Measurements from ENCODE around the gene TLCD1. TPM values are rescaled to one million over a fixed set of nuclear protein-coding genes. Genes with fewer than 3 reads are reported as not detected.

The TLCD1 gene
- total RNA-seq, 1 donor from 2014 or later, result 8.0 TPM

- Mint-ChIP-seq H3K27me3 (ENCODE audit: low read depth) (no peaks in the 10 kb centered on the region), H3K4me1 (ENCODE audit: low read depth) (no peaks in the 10 kb centered on the region), H3K36me3 (ENCODE audit: low read depth) (peaks cover 66% of the 10 kb centered on the region), H3K4me3 (ENCODE audit: low read depth) (no peak overlapping the region), H3K9me3 (no peaks in the 10 kb centered on the region), H3K27ac (no peak overlapping the region)
- intact Hi-C loops (cut with micrococcal nuclease), result no loop called here
- no peak for DNase-seq (ENCODE audit: low spot score)
These were observed 25.1 kb downstream of the TLCD1 start for GRCh38 chr17:28700830-28701492.

- no peaks in the 10 kb centered on the region for H3K27me3 Mint-ChIP-seq (ENCODE audit: low read depth)
- H3K4me1 Mint-ChIP-seq (ENCODE audit: low read depth), result no peaks in the 10 kb centered on the region
- H3K27ac Mint-ChIP-seq, result no peak overlapping the region
These were observed 25.8 kb downstream of the TLCD1 start for GRCh38 chr17:28700278-28700677.

GRCh38 chr17:28698253-28698941, 27.6 kb downstream of the TLCD1 start:
- H3K9me3 Mint-ChIP-seq, result no peaks in the 10 kb centered on the region
- H3K27ac Mint-ChIP-seq, result no peak overlapping the region
- no peak overlapping the region for H3K4me3 Mint-ChIP-seq (ENCODE audit: low read depth)
- DNase-seq (ENCODE audit: low spot score), result no peak
- no peaks in the 10 kb centered on the region for H3K4me1 Mint-ChIP-seq (ENCODE audit: low read depth)
- intact Hi-C loops (cut with micrococcal nuclease), result no loop called here
- no peaks in the 10 kb centered on the region for H3K27me3 Mint-ChIP-seq (ENCODE audit: low read depth)
- peaks cover 78% of the 10 kb centered on the region for H3K36me3 Mint-ChIP-seq (ENCODE audit: low read depth)

More at GRCh38 chr17:28700278-28700677, 25.8 kb downstream of the TLCD1 start:
- intact Hi-C loops (cut with micrococcal nuclease), result no loop called here
- peaks cover 71% of the 10 kb centered on the region for H3K36me3 Mint-ChIP-seq (ENCODE audit: low read depth)
- H3K4me3 Mint-ChIP-seq (ENCODE audit: low read depth), result no peak overlapping the region
- H3K9me3 Mint-ChIP-seq, result no peaks in the 10 kb centered on the region
- DNase-seq (ENCODE audit: low spot score), result no peak

GRCh38 chr17:28693869-28694268, 32.2 kb downstream of the TLCD1 start:
- H3K4me1 Mint-ChIP-seq (ENCODE audit: low read depth), result no peaks in the 10 kb centered on the region
- H3K36me3 Mint-ChIP-seq (ENCODE audit: low read depth), result peaks cover 77% of the 10 kb centered on the region
- H3K9me3 Mint-ChIP-seq, result no peaks in the 10 kb centered on the region
- H3K27me3 Mint-ChIP-seq (ENCODE audit: low read depth), result no peaks in the 10 kb centered on the region
- no peak overlapping the region for H3K4me3 Mint-ChIP-seq (ENCODE audit: low read depth)
- intact Hi-C loops (cut with micrococcal nuclease), result no loop called here
- DNase-seq (ENCODE audit: low spot score), result no peak
- no peak overlapping the region for H3K27ac Mint-ChIP-seq

GRCh38 chr17:28689011-28689410, 37.0 kb downstream of the TLCD1 start:
- no peak for DNase-seq (ENCODE audit: low spot score)
- no peaks in the 10 kb centered on the region for H3K27me3 Mint-ChIP-seq (ENCODE audit: low read depth)
- H3K4me1 Mint-ChIP-seq (ENCODE audit: low read depth), result no peaks in the 10 kb centered on the region
- H3K9me3 Mint-ChIP-seq, result no peaks in the 10 kb centered on the region
- H3K36me3 Mint-ChIP-seq (ENCODE audit: low read depth), result peaks cover 83% of the 10 kb centered on the region
- intact Hi-C loops (cut with micrococcal nuclease), result no loop called here
- H3K27ac Mint-ChIP-seq, result no peak overlapping the region
- no peak overlapping the region for H3K4me3 Mint-ChIP-seq (ENCODE audit: low read depth)

GRCh38 chr17:28688481-28688880, 37.6 kb downstream of the TLCD1 start:
- no peak overlapping the region for H3K27ac Mint-ChIP-seq
- no peaks in the 10 kb centered on the region for H3K27me3 Mint-ChIP-seq (ENCODE audit: low read depth)
- DNase-seq (ENCODE audit: low spot score), result no peak
- no peak overlapping the region for H3K4me3 Mint-ChIP-seq (ENCODE audit: low read depth)
- intact Hi-C loops (cut with micrococcal nuclease), result no loop called here
- no peaks in the 10 kb centered on the region for H3K4me1 Mint-ChIP-seq (ENCODE audit: low read depth)
- H3K9me3 Mint-ChIP-seq, result no peaks in the 10 kb centered on the region
- peaks cover 81% of the 10 kb centered on the region for H3K36me3 Mint-ChIP-seq (ENCODE audit: low read depth)

- Mint-ChIP-seq H3K4me3 (ENCODE audit: low read depth) (no peak overlapping the region), H3K27ac (no peak overlapping the region), H3K36me3 (ENCODE audit: low read depth) (peaks cover 88% of the 10 kb centered on the region), H3K27me3 (ENCODE audit: low read depth) (no peaks in the 10 kb centered on the region), H3K9me3 (no peaks in the 10 kb centered on the region), H3K4me1 (ENCODE audit: low read depth) (no peaks in the 10 kb centered on the region)
- intact Hi-C loops (cut with micrococcal nuclease), result no loop called here
- DNase-seq (ENCODE audit: low spot score), result no peak
These were observed 39.7 kb downstream of the TLCD1 start for GRCh38 chr17:28686296-28686695.

- Mint-ChIP-seq H3K4me3 (ENCODE audit: low read depth) (no peak overlapping the region), H3K27ac (no peak overlapping the region), H3K4me1 (ENCODE audit: low read depth) (no peaks in the 10 kb centered on the region), H3K36me3 (ENCODE audit: low read depth) (peaks cover 90% of the 10 kb centered on the region), H3K9me3 (no peaks in the 10 kb centered on the region), H3K27me3 (ENCODE audit: low read depth) (no peaks in the 10 kb centered on the region)
- DNase-seq (ENCODE audit: low spot score), result no peak
- intact Hi-C loops (cut with micrococcal nuclease), result no loop called here
These were observed 40.7 kb downstream of the TLCD1 start for GRCh38 chr17:28685366-28685765.

- no peak overlapping the region for H3K4me3 Mint-ChIP-seq (ENCODE audit: low read depth)
- no peaks in the 10 kb centered on the region for H3K9me3 Mint-ChIP-seq
- H3K27me3 Mint-ChIP-seq (ENCODE audit: low read depth), result no peaks in the 10 kb centered on the region
- intact Hi-C loops (cut with micrococcal nuclease), result no loop called here
- H3K27ac Mint-ChIP-seq, result no peak overlapping the region
- no peak for DNase-seq (ENCODE audit: low spot score)
- no peaks in the 10 kb centered on the region for H3K4me1 Mint-ChIP-seq (ENCODE audit: low read depth)
- peaks cover 87% of the 10 kb centered on the region for H3K36me3 Mint-ChIP-seq (ENCODE audit: low read depth)
These were observed 41.1 kb downstream of the TLCD1 start for GRCh38 chr17:28684963-28685362.

- H3K36me3 Mint-ChIP-seq (ENCODE audit: low read depth), result peaks cover 77% of the 10 kb centered on the region
- H3K9me3 Mint-ChIP-seq, result no peaks in the 10 kb centered on the region
- H3K27me3 Mint-ChIP-seq (ENCODE audit: low read depth), result no peaks in the 10 kb centered on the region
These were observed 43.4 kb downstream of the TLCD1 start for GRCh38 chr17:28682655-28683054.

GRCh38 chr17:28675980-28676379, 50.1 kb downstream of the TLCD1 start:
- Mint-ChIP-seq H3K36me3 (ENCODE audit: low read depth) (peaks cover 75% of the 10 kb centered on the region), H3K27ac (no peak overlapping the region), H3K9me3 (no peaks in the 10 kb centered on the region), H3K4me1 (ENCODE audit: low read depth) (no peaks in the 10 kb centered on the region), H3K27me3 (ENCODE audit: low read depth) (no peaks in the 10 kb centered on the region), H3K4me3 (ENCODE audit: low read depth) (no peak overlapping the region)
- no peak for DNase-seq (ENCODE audit: low spot score)
- intact Hi-C loops (cut with micrococcal nuclease), result loop anchor here (1.0 kb wide), 1 partner anchor 29 kb away; no protein-coding TSS in a partner anchor

More at GRCh38 chr17:28682655-28683054, 43.4 kb downstream of the TLCD1 start:
- no peak for DNase-seq (ENCODE audit: low spot score)
- Mint-ChIP-seq H3K27ac (no peak overlapping the region), H3K4me3 (ENCODE audit: low read depth) (no peak overlapping the region), H3K4me1 (ENCODE audit: low read depth) (no peaks in the 10 kb centered on the region)
- intact Hi-C loops (cut with micrococcal nuclease), result no loop called here

GRCh38 chr17:28675490-28675889, 50.5 kb downstream of the TLCD1 start:
- intact Hi-C loops (cut with micrococcal nuclease), result no loop called here
- no peak overlapping the region for H3K4me3 Mint-ChIP-seq (ENCODE audit: low read depth)
- H3K9me3 Mint-ChIP-seq, result no peaks in the 10 kb centered on the region
- no peak overlapping the region for H3K27ac Mint-ChIP-seq
- H3K36me3 Mint-ChIP-seq (ENCODE audit: low read depth), result peaks cover 74% of the 10 kb centered on the region
- no peak for DNase-seq (ENCODE audit: low spot score)
- no peaks in the 10 kb centered on the region for H3K27me3 Mint-ChIP-seq (ENCODE audit: low read depth)
- no peaks in the 10 kb centered on the region for H3K4me1 Mint-ChIP-seq (ENCODE audit: low read depth)

Measured in activated T-helper 2 cell treated with anti-CD3 and anti-CD28 coated beads, Interferon-gamma antibody, Interleukin-2, Interleukin-4, amounts not matched to agents 10 μg/mL and 5 μg/mL and 100 μg/mL, durations not matched to agents 14 hours and 24 hours and 36 hours (primary cell).